Tibial nerve (tissue), 4 donors: Measurements from ENCODE around the gene ADAMTS9. TPM values are rescaled to one million over a fixed set of nuclear protein-coding genes. Genes with fewer than 3 reads are reported as not detected.

ENCODE experiments used
- DNase-seq, 2 donors: peaks; one replicate each; pipeline ENCODE4 v3.0.0-alpha.2; 2019; ENCODE audit warnings: low spot score in 2 of 2
- H3K27ac ChIP-seq, 4 donors: fragments of 200-600 bp; sonication (generic) in 3 of 4; one replicate each; pipeline ENCODE4 v1.5.1; 2017 to 2019; ENCODE audit warnings: mild to moderate bottlenecking in 1 of 4
- H3K27me3 ChIP-seq, 2 donors: fragments of 200-600 bp; sonication (generic) in 1 of 2; one replicate each; pipeline versions ENCODE4 v1.5.1 to v1.6.0; 2017 to 2019
- H3K36me3 ChIP-seq, 3 donors: fragments of 200-600 bp; sonication (generic); one replicate each; pipeline ENCODE4 v1.5.1; 2018 to 2019
- H3K4me1 ChIP-seq, 4 donors: fragments of 200-600 bp; sonication (generic) in 3 of 4; one replicate each; pipeline ENCODE4 v1.5.1; 2017 to 2019
- H3K4me3 ChIP-seq, 4 donors: fragments of 200-600 bp; sonication (generic) in 3 of 4; one replicate each; pipeline ENCODE4 v1.5.1; 2017 to 2019; ENCODE audit warnings: mild to moderate bottlenecking in 1 of 4, moderate library complexity in 1 of 4
- H3K9me3 ChIP-seq, 4 donors: fragments of 200-600 bp; sonication (generic) in 3 of 4; one replicate each; pipeline ENCODE4 v1.5.1; 2017 to 2019
- CTCF ChIP-seq, 5 experiments: fragments of 200-600 bp in 3 of 5; fragments of 450-650 bp in 2 of 5; sonication (generic) in 3 of 5; IDR thresholded peaks; one replicate each; pipeline ENCODE4 v1.5.1; 2016 to 2019; ENCODE audit warnings: antibody characterized with exemption in 5 of 5, mild to moderate bottlenecking in 3 of 5, moderate library complexity in 2 of 5
- EP300 ChIP-seq, 2 donors: sonication (generic); formaldehyde crosslinking; IDR thresholded peaks; one replicate each; pipeline ENCODE4 v1.6.1; 2017; ENCODE audit warnings: antibody characterized with exemption in 2 of 2, mild to moderate bottlenecking in 1 of 2
- POLR2A ChIP-seq, 2 donors: fragments of 450-650 bp; IDR thresholded peaks; one replicate each; pipeline ENCODE4 v1.6.1; 2017; ENCODE audit warnings: antibody characterized with exemption in 2 of 2, mild to moderate bottlenecking in 2 of 2, moderate library complexity in 2 of 2
- WGBS, 2 donors: methylation state at CpG; one replicate each; pipeline ENCODE4 v1.1.5; 2018; 5-methylcytosine and 5-hydroxymethylcytosine counted together
- total RNA-seq, 4 donors: library from RNA; depleted of rRNA; stranded (reverse); fragments of >200 nt; gene quantifications; one replicate each; pipeline ENCODE4 v1.1.0, GENCODE V29; 2016

Gene ADAMTS9
- total RNA-seq, 4 donors from 2014 or later = 79.1 to 145 (median 95.0) TPM

- H3K27me3 ChIP-seq = no peaks in the 10 kb centered on the region
- no peak for DNase-seq
- TF ChIP-seq EP300 (IDR thresholded peaks at IDR 0.05) (no peak), CTCF (IDR thresholded peaks at IDR 0.05) (no peak), POLR2A (IDR thresholded peaks at IDR 0.05) (no peak)
- peaks cover 0 to 7% (median 0%) of the 10 kb centered on the region in 4 donors for H3K4me1 ChIP-seq
- H3K9me3 ChIP-seq = no peaks in the 10 kb centered on the region
- peaks cover 0 to 77% (median 0%) of the 10 kb centered on the region in 3 donors for H3K36me3 ChIP-seq
- H3K27ac ChIP-seq = no peak overlapping the region
- WGBS, 2 donors = 64 to 67% methylated on average over 2 of the region's 2 CpGs
- H3K4me3 ChIP-seq = no peak overlapping the region
Observed at GRCh38 chr3:64617610-64618009, 70.2 kb downstream of the ADAMTS9 start.

DNA sequence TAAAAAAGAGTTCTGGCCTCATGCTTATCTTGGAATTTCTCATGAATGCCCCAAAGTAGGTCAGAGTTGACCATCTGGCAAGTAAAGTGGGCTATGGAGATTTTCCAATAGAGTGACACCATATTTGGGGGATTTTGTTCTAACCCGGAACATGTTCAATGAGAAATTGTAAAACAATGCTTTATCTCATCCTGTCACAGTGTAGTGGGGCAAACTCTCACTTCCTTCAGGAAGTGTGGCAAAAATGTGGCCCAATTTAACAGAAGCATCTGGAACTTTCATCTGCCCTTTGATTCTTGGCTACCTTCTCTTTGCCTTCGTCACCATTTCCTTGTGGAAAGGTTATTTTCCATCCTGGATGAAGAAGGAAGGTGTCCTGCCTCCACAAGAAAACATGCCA, 70.8 kb downstream of the ADAMTS9 start:
- Histone ChIP-seq H3K27me3 (no peaks in the 10 kb centered on the region), H3K4me1 (peaks cover 0 to 13% (median 0%) of the 10 kb centered on the region in 4 donors), H3K36me3 (peaks cover 0 to 77% (median 0%) of the 10 kb centered on the region in 3 donors), H3K27ac (no peak overlapping the region), H3K4me3 (no peak overlapping the region), H3K9me3 (no peaks in the 10 kb centered on the region)
- DNase-seq = no peak
- peak; percentile 60 to 87 for TF ChIP-seq EP300 (IDR thresholded peaks at IDR 0.05)
- no peak for TF ChIP-seq POLR2A (IDR thresholded peaks at IDR 0.05)
- WGBS, 2 donors = 77 to 84% methylated on average over 2 of the region's 2 CpGs

DNA sequence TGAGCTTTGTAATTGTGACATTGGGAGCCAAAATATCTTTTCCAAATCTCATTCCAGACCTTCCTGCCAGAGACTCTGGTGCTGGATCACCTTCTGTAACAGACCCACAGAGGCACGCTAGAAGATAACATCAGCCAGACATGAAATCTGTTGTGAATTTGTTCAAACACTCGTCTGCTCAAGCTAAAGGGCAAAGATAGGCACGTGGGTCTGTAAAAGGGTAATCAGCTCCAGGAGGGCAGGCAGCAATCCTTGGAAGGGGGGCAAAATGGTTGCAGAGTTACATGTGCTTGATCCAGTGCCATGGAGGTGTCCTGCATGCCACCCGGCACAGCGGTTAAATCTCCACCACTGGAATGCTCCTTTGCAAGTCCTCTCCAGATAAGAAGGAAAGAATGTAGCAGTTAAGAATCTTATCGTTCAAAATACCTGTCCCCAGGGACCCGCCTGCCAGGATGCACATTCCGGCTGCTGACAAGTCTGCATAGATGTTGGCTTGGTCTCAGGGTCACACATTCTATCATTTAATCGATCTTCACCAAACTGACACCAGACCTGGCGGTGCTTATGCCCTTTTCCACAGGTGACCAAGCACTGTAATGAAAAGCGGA, 74.8 kb downstream of the ADAMTS9 start:
- Histone ChIP-seq H3K36me3 (peaks cover 0 to 67% (median 0%) of the 10 kb centered on the region in 3 donors), H3K27me3 (no peaks in the 10 kb centered on the region), H3K4me1 (peaks cover 0 to 13% (median 0%) of the 10 kb centered on the region in 4 donors), H3K4me3 (no peak overlapping the region), H3K9me3 (no peaks in the 10 kb centered on the region), H3K27ac (peak overlapping the region in 3 of 4 donors; percentile 23 to 69 (median 56))
- WGBS, 2 donors = 67 to 74% methylated on average over 11 of the region's 11 CpGs
- no peak for DNase-seq
- TF ChIP-seq CTCF (IDR thresholded peaks at IDR 0.05) (no peak), POLR2A (IDR thresholded peaks at IDR 0.05) (no peak), EP300 (IDR thresholded peaks at IDR 0.05) (no peak)

GRCh38 chr3:64612082-64612860, 75.5 kb downstream of the ADAMTS9 start:
- Histone ChIP-seq H3K27ac (peak overlapping the region in 3 of 4 donors; percentile 23 to 69 (median 56)), H3K27me3 (no peaks in the 10 kb centered on the region), H3K4me3 (no peak overlapping the region), H3K9me3 (no peaks in the 10 kb centered on the region), H3K36me3 (peaks cover 0 to 60% (median 0%) of the 10 kb centered on the region in 3 donors), H3K4me1 (peaks cover 0 to 13% (median 0%) of the 10 kb centered on the region in 4 donors)
- no peak for DNase-seq
- peak; percentile 34 to 35 for TF ChIP-seq EP300 (IDR thresholded peaks at IDR 0.05)
- TF ChIP-seq CTCF (IDR thresholded peaks at IDR 0.05) = no peak
- WGBS, 2 donors = 66 to 73% methylated on average over 4 of the region's 4 CpGs

GRCh38 chr3:64608741-64609140, 79.1 kb downstream of the ADAMTS9 start:
- Histone ChIP-seq H3K36me3 (peaks cover 0 to 64% (median 0%) of the 10 kb centered on the region in 3 donors), H3K4me3 (no peak overlapping the region), H3K9me3 (no peaks in the 10 kb centered on the region), H3K27ac (no peak overlapping the region), H3K4me1 (peaks cover 0 to 13% (median 0%) of the 10 kb centered on the region in 4 donors), H3K27me3 (no peaks in the 10 kb centered on the region)
- no peak for TF ChIP-seq POLR2A (IDR thresholded peaks at IDR 0.05)
- TF ChIP-seq EP300 (IDR thresholded peaks at IDR 0.05) = no peak
- 78 to 84% methylated on average over 2 of the region's 2 CpGs for WGBS, 2 donors
- no peak for DNase-seq

GRCh38 chr3:64607032-64607551, 80.7 kb downstream of the ADAMTS9 start:
- no peak for DNase-seq
- peaks cover 0 to under 1% (median 0%) of the 10 kb centered on the region in 4 donors for H3K4me1 ChIP-seq
- no peak overlapping the region for H3K27ac ChIP-seq
- no peaks in the 10 kb centered on the region for H3K27me3 ChIP-seq
- H3K4me3 ChIP-seq = no peak overlapping the region
- TF ChIP-seq EP300 (IDR thresholded peaks at IDR 0.05) (no peak), POLR2A (IDR thresholded peaks at IDR 0.05) (no peak), CTCF (IDR thresholded peaks at IDR 0.05) (no peak)
- peaks cover 0 to 65% (median 0%) of the 10 kb centered on the region in 3 donors for H3K36me3 ChIP-seq
- H3K9me3 ChIP-seq = no peaks in the 10 kb centered on the region
- 93% methylated on average over 2 of the region's 2 CpGs for WGBS, 2 donors
